ENCODE results near the gene EMILIN1.
"Not testable (repeated sequence)": the region's sequence is repeated elsewhere in the genome, so short reads cannot be mapped to it uniquely, and the experiment has no call there.

The EMILIN1 gene

GRCh38 chr2:27095745-27096651 lies 17.6 kb downstream of the EMILIN1 start:
- DNase-seq, result peak; percentile 53 to 58

DNA sequence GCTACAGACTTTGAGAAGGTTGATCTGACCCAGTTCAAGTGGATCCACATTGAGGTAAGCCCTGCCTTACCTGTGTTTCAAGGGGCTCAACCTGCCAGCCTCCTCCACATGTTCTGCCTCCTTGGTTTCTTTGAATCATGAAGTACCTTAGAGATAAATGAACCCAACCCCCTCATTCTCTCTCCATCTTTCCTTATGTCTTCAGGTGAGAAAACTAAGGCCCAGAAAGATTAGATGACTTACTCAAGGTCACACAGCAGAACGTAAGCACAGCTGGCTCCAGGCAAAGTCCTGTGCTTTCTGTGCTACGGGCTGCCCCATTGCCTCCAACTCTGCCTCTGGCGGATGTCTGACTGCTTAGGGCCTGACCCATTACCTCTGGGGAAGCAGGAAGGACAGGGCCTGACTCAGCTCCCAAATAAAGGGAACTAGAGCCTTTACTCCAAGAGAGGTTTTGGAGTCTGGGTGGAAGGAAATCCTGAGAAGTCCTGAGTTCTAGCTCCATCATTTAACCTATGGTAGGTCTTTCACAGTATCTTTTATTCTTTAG lies 18.4 kb downstream of the EMILIN1 start:
- peak in 1 of 2 donors; percentile 15 for DNase-seq

DNA sequence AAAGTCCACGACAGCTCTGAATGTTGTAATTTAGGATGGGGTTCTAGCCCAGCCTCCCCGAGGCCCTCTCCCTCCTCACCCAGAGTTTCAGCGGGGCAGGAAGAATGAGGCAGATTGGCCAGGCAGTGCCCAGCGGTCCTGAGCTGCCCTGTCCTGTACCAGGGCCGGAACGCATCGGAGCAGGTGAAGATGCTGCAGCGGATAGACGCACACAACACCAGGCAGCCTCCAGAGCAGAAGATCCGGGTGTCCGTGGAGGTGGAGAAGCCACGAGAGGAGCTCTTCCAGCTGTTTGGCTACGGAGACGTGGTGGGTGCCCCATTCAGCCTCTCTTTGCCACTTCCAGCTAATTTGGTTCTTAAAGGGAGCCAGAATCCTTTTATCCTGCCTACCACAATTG lies 18.9 kb downstream of the EMILIN1 start:
- DNase-seq, result no peak

GRCh38 chr2:27099334-27099955 lies 21.0 kb downstream of the EMILIN1 start:
- no peak for DNase-seq

DNA sequence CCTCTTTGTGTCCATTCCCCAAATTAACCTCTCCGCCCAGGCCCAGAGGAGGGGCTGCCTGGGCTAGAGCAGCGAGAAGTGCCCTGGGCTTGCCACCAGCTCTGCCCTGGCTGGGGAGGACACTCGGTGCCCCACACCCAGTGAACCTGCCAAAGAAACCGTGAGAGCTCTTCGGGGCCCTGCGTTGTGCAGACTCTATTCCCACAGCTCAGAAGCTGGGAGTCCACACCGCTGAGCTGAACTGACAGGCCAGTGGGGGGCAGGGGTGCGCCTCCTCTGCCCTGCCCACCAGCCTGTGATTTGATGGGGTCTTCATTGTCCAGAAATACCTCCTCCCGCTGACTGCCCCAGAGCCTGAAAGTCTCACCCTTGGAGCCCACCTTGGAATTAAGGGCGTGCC lies 21.6 kb downstream of the EMILIN1 start:
- no peak for DNase-seq

- no peak for DNase-seq
Observed at GRCh38 chr2:27102329-27102728, 23.9 kb downstream of the EMILIN1 start.

- no peak for DNase-seq
Observed at GRCh38 chr2:27105981-27106380, 27.6 kb downstream of the EMILIN1 start.

DNA sequence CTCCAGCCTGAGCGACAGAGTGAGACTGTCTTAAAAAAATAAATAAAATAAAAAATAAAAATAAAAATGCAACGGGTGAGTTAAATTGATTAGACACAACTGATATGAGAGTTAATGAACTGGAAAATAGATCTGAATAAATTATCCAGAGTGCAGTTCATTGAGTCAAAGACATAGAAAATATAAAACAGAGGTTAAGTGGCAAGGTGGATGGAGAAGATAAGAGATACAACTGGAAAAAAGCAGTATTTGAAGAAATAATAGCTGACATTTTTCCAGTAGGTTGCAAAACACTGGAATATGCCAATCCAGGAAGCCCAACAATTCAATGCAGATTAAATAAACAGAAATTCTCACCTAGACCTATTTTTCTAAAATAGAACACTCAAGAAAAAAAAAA lies 29.8 kb downstream of the EMILIN1 start:
- DNase-seq, result no peak

DNA sequence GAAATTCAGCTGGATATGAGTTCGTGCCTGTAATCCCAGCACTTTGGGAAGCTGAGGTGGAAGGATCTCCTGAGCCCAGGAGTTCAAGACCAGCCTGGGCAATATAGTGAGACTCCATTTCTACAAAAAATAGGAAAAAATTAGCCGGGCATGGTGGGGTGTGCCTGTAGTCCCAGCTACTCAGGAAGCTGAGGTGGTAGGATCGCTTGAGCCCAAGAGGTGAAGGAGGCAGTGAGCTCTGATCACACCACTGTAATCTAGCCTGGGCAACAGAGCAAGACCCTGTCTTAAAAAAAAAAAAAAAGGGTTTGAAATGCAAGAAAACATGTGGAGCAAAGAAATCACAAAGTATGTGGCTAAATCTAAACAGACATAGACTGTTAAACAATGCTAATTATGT lies 30.7 kb downstream of the EMILIN1 start:
- DNase-seq, result no peak

DNA sequence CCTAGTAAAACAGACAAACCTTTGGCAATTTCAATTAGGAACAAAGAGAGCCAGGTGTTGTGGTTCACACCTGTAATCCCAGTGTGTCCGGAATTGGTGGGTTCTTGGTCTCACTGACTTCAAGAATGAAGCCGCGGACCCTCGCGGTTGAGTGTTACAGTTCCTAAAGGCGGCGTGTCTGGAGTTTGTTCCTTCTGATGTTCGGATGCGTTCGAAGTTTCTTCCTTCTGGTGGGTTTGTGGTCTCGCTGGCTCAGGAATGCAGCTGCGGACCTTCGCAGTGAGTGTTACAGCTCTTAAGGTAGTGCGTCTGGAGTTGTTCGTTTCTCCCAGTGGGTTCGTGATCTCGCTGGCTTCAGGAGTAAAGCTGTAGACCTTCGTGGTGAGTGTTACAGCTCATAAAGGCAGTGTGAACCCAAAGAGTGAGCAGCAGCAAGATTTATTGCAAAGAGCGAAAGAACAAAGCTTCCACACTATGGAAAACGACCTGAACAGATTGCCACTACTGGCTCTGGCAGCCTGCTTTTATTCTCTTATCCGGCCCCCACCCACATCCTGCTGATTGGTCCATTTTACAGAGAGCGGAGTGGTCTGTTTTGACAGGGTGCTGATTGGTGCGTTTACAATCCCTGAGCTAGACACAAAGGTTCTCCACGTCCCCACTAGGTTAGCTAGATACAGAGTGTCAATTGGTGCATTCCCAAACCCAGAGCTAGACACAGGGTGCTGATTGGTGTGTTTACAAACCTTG lies 32.4 kb downstream of the EMILIN1 start:
- not testable (repeated sequence) for DNase-seq

DNA sequence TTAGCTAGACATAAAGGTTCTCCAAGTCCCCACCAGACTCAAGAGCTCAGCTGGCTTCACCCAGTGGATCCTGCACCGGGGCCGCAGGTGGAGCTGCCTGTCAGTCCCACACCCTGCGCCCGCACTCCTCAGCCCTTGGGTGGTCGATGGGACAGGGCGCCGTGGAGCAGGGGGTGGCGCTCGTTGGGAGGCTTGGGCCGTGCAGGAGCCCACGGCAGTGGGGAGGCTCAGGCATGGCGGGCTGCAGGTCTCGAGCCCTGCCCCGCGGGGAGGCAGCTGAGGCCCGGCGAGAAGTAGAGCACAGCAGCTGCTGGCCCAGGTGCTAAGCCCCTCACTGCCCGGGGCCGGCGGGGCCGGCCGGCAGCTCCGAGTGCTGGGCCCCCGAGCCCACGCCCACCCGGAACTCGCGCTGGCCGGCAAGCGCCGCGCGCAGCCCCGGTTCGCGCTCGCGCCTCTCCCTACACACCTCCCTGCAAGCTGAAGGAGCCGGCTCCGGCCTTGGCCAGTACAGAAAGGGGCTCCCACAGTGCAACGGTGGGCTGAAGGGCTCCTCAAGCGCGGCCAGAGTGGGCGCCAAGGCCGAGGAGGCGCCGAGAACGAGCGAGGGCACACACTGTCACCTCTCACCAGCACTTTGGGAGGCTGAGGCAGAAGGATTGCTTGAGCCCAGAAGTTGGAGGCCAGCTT lies 33.1 kb downstream of the EMILIN1 start:
- DNase-seq, result not testable (repeated sequence)

DNA sequence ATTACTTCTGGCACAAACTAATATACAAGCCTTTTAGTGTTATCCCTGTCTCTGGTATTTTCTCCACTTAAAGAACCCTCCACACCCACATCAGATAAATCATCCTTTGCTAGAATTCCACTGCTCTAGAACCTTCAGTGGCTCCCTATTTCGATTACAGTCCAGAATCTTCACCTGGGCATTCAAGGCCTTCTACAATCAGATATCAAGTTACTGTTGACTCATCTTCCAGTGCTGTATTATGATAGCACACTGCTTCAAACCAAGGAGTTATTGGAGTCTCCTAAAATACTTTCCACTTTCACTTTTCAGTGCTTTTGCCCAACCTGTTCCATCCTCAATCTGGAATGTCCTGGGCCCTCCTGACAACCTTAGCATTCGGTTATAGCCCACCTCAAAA lies 37.1 kb downstream of the EMILIN1 start:
- DNase-seq, result no peak

- DNase-seq, result no peak
Observed at GRCh38 chr2:27117995-27118524, 39.6 kb downstream of the EMILIN1 start.

DNA sequence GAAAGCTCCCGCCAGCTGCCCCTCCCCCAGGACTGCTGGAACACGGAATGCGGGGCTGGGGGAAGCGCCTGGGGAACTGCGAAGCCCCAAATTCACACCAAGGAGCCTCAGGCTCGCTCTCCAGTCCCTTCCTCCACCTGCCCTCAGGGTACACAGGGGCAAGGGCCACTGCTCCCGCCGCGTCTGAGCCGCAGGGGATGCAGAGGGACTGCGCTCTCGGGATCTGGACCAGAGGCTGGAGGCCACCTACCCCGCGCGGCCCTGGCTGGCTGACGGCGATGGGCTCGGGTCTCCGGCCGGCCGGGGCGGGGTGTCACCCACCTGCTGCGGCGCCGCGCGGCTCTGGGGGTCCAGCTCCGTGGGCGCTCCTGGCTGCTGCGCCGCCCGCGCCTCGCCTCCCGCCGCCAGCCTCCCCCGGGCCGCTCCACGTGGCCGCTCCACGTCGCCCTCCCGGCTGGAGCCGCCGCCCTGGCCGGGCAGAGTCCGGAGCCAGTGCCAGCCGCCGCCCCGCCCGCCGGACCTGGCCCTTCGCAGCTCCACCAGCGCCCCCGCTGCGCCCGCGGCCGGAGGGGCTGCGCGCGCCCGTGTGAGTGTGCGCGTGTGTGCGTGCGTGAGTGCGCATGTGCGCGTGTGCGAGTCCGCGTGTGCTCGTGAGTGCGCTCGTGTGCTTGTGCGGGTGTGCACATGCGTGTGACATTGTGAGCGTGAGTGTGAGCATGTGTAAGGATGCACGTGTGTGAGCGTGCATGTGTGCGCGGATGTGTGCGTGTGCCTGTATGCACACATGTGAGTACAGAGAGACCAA lies 40.3 kb downstream of the EMILIN1 start, which contains the start of gene CGREF1:
CGREF1 (minus strand) TSS at position 604 of the 805 bp plus-strand sequence. CDS start 14,762 bp downstream, outside the sequence.
- DNase-seq, result no peak

DNA sequence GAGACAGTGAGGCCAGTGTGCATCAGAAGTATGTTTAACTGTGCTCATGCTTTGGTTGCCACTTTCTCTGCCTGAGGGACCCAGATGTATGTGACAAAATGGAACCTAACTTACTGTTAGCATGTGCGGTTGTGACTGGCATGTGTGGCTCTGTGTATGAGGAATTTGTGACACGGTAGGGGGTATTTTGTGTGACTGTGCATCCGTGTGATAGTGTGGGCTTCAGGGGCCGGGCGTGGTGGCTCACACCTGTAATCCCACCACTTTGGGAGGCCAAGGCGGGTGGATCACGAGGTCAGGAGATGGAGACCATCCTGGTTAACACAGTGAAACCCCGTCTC lies 40.9 kb downstream of the EMILIN1 start:
- not testable (repeated sequence) for DNase-seq

DNA sequence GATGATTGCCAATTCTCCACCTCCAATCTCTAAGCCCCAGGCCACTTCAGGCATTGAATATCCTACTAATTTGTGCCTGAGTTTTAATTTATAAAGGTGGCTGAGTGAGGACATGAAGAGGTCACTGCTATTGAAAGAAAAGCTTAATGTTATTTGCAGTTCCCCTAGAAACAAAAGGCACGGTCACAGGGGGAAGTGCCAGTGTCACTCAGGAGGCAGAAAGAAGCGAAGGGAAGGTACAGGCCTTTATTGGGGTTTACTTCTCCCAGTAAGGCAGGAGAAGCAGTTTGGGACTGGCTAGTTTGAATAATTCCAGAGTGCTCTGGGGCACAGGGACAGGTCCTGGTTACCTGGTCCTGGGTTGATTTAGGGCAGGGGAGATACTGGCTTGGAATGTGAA lies 43.5 kb downstream of the EMILIN1 start:
- DNase-seq, result no peak

GRCh38 chr2:27122791-27123190 lies 44.4 kb downstream of the EMILIN1 start:
- no peak for DNase-seq

DNA sequence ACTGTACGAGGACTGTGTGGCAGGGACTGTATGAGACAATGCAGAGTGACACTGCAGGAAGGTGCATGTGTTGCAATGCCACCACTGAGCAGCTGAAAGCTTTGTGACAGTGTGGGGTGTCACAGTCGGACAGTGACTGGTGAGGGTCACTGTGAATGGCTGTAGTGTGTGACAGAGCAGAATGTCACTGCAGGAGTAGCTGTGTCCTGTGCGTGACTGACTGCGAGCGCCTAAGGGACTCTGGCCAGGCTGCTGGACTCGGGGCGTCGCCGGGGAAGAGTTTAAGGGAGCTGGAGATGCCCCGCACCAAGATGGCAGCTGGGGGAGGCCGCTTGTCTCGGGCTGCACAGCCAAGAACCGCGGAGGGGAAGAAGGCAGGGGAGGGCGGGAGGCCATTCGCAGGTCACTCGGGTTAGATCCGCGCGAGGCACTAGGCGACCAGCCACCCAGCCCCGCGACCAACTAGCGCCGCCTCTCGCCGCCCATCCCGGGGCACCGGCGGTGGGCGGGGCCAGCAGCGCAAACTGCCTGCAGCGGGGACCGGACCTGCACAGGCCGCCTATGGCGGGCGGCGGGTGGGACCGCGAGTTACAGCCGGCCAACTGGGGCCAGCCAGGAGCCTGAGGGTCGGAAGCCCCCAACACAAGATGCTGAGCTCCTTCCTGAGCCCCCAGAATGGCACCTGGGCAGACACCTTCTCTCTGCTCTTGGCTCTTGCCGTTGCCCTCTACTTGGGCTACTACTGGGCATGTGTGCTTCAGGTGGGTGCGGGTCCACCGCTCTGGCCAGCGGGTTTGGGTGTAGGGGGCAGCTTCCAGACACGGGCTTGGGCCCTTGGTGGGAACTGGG lies 45.1 kb downstream of the EMILIN1 start, which contains the start of gene ABHD1:
ABHD1 (plus strand) TSS at position 514 of the 849 bp plus-strand sequence; CDS start at position 648, 134 bp downstream.
- DNase-seq, result peak; percentile 76 to 79

DNA sequence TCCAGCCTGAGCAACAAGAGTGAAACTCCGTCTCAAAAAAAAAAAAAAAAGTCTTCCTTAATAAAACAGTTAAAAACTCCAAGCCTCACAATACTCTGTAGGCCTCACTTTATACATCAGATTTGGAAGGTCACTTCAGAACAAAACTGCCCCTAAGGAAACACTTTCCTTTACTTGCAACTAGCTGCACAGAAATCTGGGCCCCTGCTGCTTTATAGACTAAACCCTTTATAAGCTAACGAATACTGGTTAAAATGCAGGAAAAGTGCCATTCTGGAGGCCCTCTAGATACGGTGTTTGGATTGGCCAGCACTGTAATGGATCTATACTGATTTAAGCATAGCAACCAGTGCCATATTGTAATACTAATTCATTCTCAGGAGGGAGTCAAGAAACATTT lies 46.7 kb downstream of the EMILIN1 start:
- DNase-seq, result no peak

DNA sequence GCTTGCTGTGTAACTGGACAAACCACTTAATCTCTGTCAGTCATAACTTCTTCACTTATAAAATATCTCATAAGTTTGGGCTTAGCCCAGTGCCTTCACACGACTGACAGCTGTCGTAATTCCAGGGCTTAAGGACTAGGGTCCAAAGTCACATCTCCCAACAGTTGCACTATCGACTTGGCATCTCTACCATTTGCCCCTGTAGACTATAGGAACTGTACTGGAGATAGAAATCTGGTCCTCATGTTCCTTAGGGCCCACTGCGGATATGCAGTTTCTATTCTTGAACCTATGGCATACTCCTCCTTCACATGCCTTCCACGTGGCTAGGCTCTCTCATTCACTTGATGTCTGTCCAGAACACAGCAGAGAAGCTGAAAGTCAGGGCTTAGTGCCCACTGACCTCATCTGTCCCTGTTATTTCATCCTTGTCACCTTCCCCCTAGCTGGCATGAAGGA lies 47.9 kb downstream of the EMILIN1 start:
- DNase-seq, result no peak
